ENCODE results near the gene ACTL10. TPM values are rescaled to one million over a fixed set of nuclear protein-coding genes. Genes with fewer than 3 reads are reported as not detected.

ACTL10 gene
- total and polyA plus RNA-seq, 2 experiments from 2014 or later = 0.71 to 1.9 TPM

- H3K36me3 ChIP-seq (ENCODE audit: insufficient read depth) = no peaks in the 10 kb centered on the region
These were observed 20.6 kb upstream of the ACTL10 start for GRCh38 chr20:33646191-33646590.

More at GRCh38 chr20:33646191-33646590, 20.6 kb upstream of the ACTL10 start:
- no peak overlapping the region for H3K27ac ChIP-seq (ENCODE audit: low read depth)
- peaks cover 3% of the 10 kb centered on the region; the same call in 1 of the 2 replicates for H4K20me1 ChIP-seq (replicated peaks; ENCODE audit: insufficient read depth)
- peaks cover 2% of the 10 kb centered on the region for H3K27me3 Mint-ChIP-seq (ENCODE audit: insufficient read depth, low read depth, poor library complexity)
- H3K4me1 Mint-ChIP-seq = peaks cover 5% of the 10 kb centered on the region; the same call in 2 of the 3 replicates
- no peak overlapping the region for H3K4me2 ChIP-seq
- no peaks in the 10 kb centered on the region for H3K79me2 ChIP-seq (replicated peaks; ENCODE audit: insufficient read depth)
- peaks cover 15% of the 10 kb centered on the region for H3K36me3 Mint-ChIP-seq (ENCODE audit: low read depth)
- no peak overlapping the region for H3K4me3 ChIP-seq
- no peaks in the 10 kb centered on the region; the same call in 1 of the 2 replicates for H3K4me1 ChIP-seq (ENCODE audit: insufficient read depth)
- H3K9me2 ChIP-seq (ENCODE audit: insufficient read depth) = no peaks in the 10 kb centered on the region
- H3K9me3 Mint-ChIP-seq = no peaks in the 10 kb centered on the region
- TF ChIP-seq ZNF462 (CRISPR knock-in tag; IDR thresholded peaks at IDR 0.05) (no peak), EZH2 (IDR thresholded peaks at IDR 0.05; ENCODE audit: low read depth, unreplicated experiment) (no peak), CTCF (conservative IDR thresholded peaks at IDR 0.05; ENCODE audit: low read depth in 2 of 2) (no peak), STAT1 (IDR thresholded peaks at IDR 0.05; ENCODE audit: unreplicated experiment) (no peak), ZNF114 (CRISPR knock-in tag; IDR thresholded peaks at IDR 0.05) (no peak), POLR2AphosphoS5 (IDR thresholded peaks at IDR 0.05; ENCODE audit: low read depth) (no peak), JUNB (IDR thresholded peaks at IDR 0.05; ENCODE audit: unreplicated experiment) (no peak), NANOG (IDR thresholded peaks at IDR 0.05; ENCODE audit: borderline replicate concordance) (no peak), ZNF331 (CRISPR knock-in tag; IDR thresholded peaks at IDR 0.05; ENCODE audit: low read depth) (no peak), REST (IDR thresholded peaks at IDR 0.05; ENCODE audit: unreplicated experiment) (no peak), EZH2phosphoT487 (IDR thresholded peaks at IDR 0.05; ENCODE audit: unreplicated experiment) (no peak), CREB1 (CRISPR knock-in tag; IDR thresholded peaks at IDR 0.05; ENCODE audit: low read depth) (no peak)
- no peak overlapping the region for H3K27ac Mint-ChIP-seq
- H3K27me3 ChIP-seq (ENCODE audit: insufficient read depth) = no peaks in the 10 kb centered on the region
- H3K4me3 Mint-ChIP-seq = no peak overlapping the region
- DNase-seq (ENCODE audit: low spot score) (no peak), ATAC-seq (no peak)
- no peaks in the 10 kb centered on the region for H3F3A ChIP-seq (replicated peaks; ENCODE audit: low read depth)
- no peak overlapping the region for H2AFZ ChIP-seq

Data from GM23338 (cell line).